ENCODE data around the gene FAM111A. TPM values are rescaled to one million over a fixed set of nuclear protein-coding genes. Genes with fewer than 3 reads are reported as not detected.

FAM111A gene
- total RNA-seq, 5 donors from 2014 or later (not counting 1 experiment from before 2014, with no cell fraction given): 75.9 to 90.2 (median 78.9) TPM

- ChIA-PET CTCF (interaction anchor here (2.1 to 2.3 kb wide), 3 partner anchors 10 to 13 kb away, joined by 6 to 20 read pairs (median 16); no protein-coding TSS in a partner anchor), POLR2A (no interaction called here)
- no peak for ATAC-seq (replicated peaks in 1 of 4)
- Mint-ChIP-seq H3K4me1 (peaks cover 51 to 65% (median 52%) of the 10 kb centered on the region in 3 donors), H3K36me3 (peaks cover 31% of the 10 kb centered on the region), H3K27me3 (no peaks in the 10 kb centered on the region), H3K4me3 (peak overlapping the region; percentile 93 to 97 (median 97)), H3K9me3 (no peaks in the 10 kb centered on the region), H3K27ac (peak overlapping the region in 1 of 2 donors; percentile 81)
- DNase-seq: no peak
- H3K9me3 ChIP-seq: no peaks in the 10 kb centered on the region
- no peaks in the 10 kb centered on the region for H3K27me3 ChIP-seq (replicated peaks in 1 of 2; ENCODE audit: control insufficient read depth in 2 of 2, extremely low read depth in 1 of 2, insufficient read depth in 2 of 2, low read length in 1 of 2)
- WGBS (ENCODE audit: insufficient coverage): no CpG with 5 or more reads among the region's 4 CpGs
- peaks cover 0 to 20% of the 10 kb centered on the region in 2 donors for H3K36me3 ChIP-seq (ENCODE audit: control insufficient read depth in 2 of 2, extremely low read depth in 1 of 2, insufficient read depth in 1 of 2, low read length in 1 of 2)
- H3K4me3 ChIP-seq (ENCODE audit: control insufficient read depth in 1 of 2, extremely low read depth in 1 of 2, low read length in 1 of 2): no peak overlapping the region
- H3K4me1 ChIP-seq (ENCODE audit: control insufficient read depth in 1 of 2, extremely low read depth in 1 of 2, insufficient read depth in 2 of 2, low read length in 2 of 2): peaks cover 21 to 26% of the 10 kb centered on the region in 2 experiments
- H3K27ac ChIP-seq (ENCODE audit: low read length): no peak overlapping the region
Observed at GRCh38 chr11:59145534-59145933, 2.9 kb downstream of the FAM111A start.

GRCh38 chr11:59151761-59152160 is 9.1 kb downstream of the FAM111A start:
- Mint-ChIP-seq H3K9me3 (no peaks in the 10 kb centered on the region), H3K4me3 (peak overlapping the region in 2 of 3 donors; percentile 1 to 57), H3K4me1 (peaks cover 0 to 37% (median 21%) of the 10 kb centered on the region in 3 donors), H3K27ac (peak overlapping the region; percentile 24 to 62), H3K27me3 (no peaks in the 10 kb centered on the region), H3K36me3 (peaks cover 39% of the 10 kb centered on the region)
- Histone ChIP-seq H3K9me3 (no peaks in the 10 kb centered on the region), H3K27me3 (replicated peaks in 1 of 2; ENCODE audit: control insufficient read depth in 2 of 2, extremely low read depth in 1 of 2, insufficient read depth in 2 of 2, low read length in 1 of 2) (no peaks in the 10 kb centered on the region), H3K36me3 (ENCODE audit: control insufficient read depth in 2 of 2, extremely low read depth in 1 of 2, insufficient read depth in 1 of 2, low read length in 1 of 2) (peaks cover 0 to 22% of the 10 kb centered on the region in 2 donors), H3K4me3 (ENCODE audit: control insufficient read depth in 1 of 2, extremely low read depth in 1 of 2, low read length in 1 of 2) (no peak overlapping the region), H3K4me1 (ENCODE audit: control insufficient read depth in 1 of 2, extremely low read depth in 1 of 2, insufficient read depth in 2 of 2, low read length in 2 of 2) (no peaks in the 10 kb centered on the region), H3K27ac (ENCODE audit: low read length) (no peak overlapping the region)
- no CpG with 5 or more reads among the region's 1 CpG for WGBS (ENCODE audit: insufficient coverage)
- DNase-seq: no peak
- ChIA-PET CTCF (interaction anchor here (0.5 to 2.4 kb wide), 6 partner anchors 16 to 115 kb away, joined by 3 to 11 read pairs (median 4); partner anchors contain the start of gene DTX4 (in 1 of the 2)), POLR2A (no interaction called here)
- ATAC-seq (replicated peaks in 1 of 4): no peak

- WGBS (ENCODE audit: insufficient coverage): 49% methylated on average over 8 of the region's 8 CpGs
- Histone ChIP-seq H3K4me1 (ENCODE audit: control insufficient read depth in 1 of 2, extremely low read depth in 1 of 2, insufficient read depth in 2 of 2, low read length in 2 of 2) (no peaks in the 10 kb centered on the region), H3K27ac (ENCODE audit: low read length) (peak overlapping the region; percentile 28), H3K4me3 (ENCODE audit: control insufficient read depth in 1 of 2, extremely low read depth in 1 of 2, low read length in 1 of 2) (no peak overlapping the region), H3K9me3 (no peaks in the 10 kb centered on the region), H3K27me3 (replicated peaks in 1 of 2; ENCODE audit: control insufficient read depth in 2 of 2, extremely low read depth in 1 of 2, insufficient read depth in 2 of 2, low read length in 1 of 2) (no peaks in the 10 kb centered on the region), H3K36me3 (ENCODE audit: control insufficient read depth in 2 of 2, extremely low read depth in 1 of 2, insufficient read depth in 1 of 2, low read length in 1 of 2) (peaks cover 0 to 15% of the 10 kb centered on the region in 2 donors)
- ChIA-PET CTCF (interaction anchor here (0.5 to 2.4 kb wide), 7 partner anchors 8 to 585 kb away, joined by 3 to 11 read pairs (median 3); partner anchors contain the start of gene DTX4 (in 1 of the 2)), POLR2A (no interaction called here)
- H3K4me3 Mint-ChIP-seq: peak overlapping the region; percentile 15 to 57 (median 57)
- DNase-seq (no peak), ATAC-seq (replicated peaks in 1 of 4) (peak in 1 of 4 experiments; percentile 37)
- peaks cover 34% of the 10 kb centered on the region for H3K36me3 Mint-ChIP-seq
- peak overlapping the region; percentile 24 to 62 for H3K27ac Mint-ChIP-seq
- no peaks in the 10 kb centered on the region for H3K9me3 Mint-ChIP-seq
- H3K4me1 Mint-ChIP-seq: peaks cover 0 to 31% (median 18%) of the 10 kb centered on the region in 3 donors
- no peaks in the 10 kb centered on the region for H3K27me3 Mint-ChIP-seq
Observed at GRCh38 chr11:59152312-59152951, 9.8 kb downstream of the FAM111A start.

- DNase-seq (no peak), ATAC-seq (replicated peaks in 1 of 4) (no peak)
- Mint-ChIP-seq H3K4me1 (peaks cover 5 to 23% (median 18%) of the 10 kb centered on the region in 3 donors), H3K27me3 (no peaks in the 10 kb centered on the region), H3K4me3 (no peak overlapping the region), H3K9me3 (no peaks in the 10 kb centered on the region), H3K36me3 (peaks cover 14% of the 10 kb centered on the region), H3K27ac (no peak overlapping the region)
- WGBS (ENCODE audit: insufficient coverage): 100% methylated on average over 1 of the region's 5 CpGs
- H3K27me3 ChIP-seq (replicated peaks in 1 of 2; ENCODE audit: control insufficient read depth in 2 of 2, extremely low read depth in 1 of 2, insufficient read depth in 2 of 2, low read length in 1 of 2): no peaks in the 10 kb centered on the region
- H3K9me3 ChIP-seq: no peaks in the 10 kb centered on the region
- POLR2A ChIA-PET: no interaction called here
- H3K27ac ChIP-seq (ENCODE audit: low read length): no peak overlapping the region
- H3K4me3 ChIP-seq (ENCODE audit: control insufficient read depth in 1 of 2, extremely low read depth in 1 of 2, low read length in 1 of 2): no peak overlapping the region
- peaks cover 0 to 3% of the 10 kb centered on the region in 2 experiments for H3K4me1 ChIP-seq (ENCODE audit: control insufficient read depth in 1 of 2, extremely low read depth in 1 of 2, insufficient read depth in 2 of 2, low read length in 2 of 2)
- peaks cover 0 to 5% of the 10 kb centered on the region in 2 donors for H3K36me3 ChIP-seq (ENCODE audit: control insufficient read depth in 2 of 2, extremely low read depth in 1 of 2, insufficient read depth in 1 of 2, low read length in 1 of 2)
- CTCF ChIA-PET: interaction anchor here (0.6 to 1.2 kb wide), 5 partner anchors 19 to 251 kb away, joined by 3 to 4 read pairs (median 3); partner anchors contain the start of gene FAM111B (in 1 of the 2)
Observed at GRCh38 chr11:59154610-59155009, 12.0 kb downstream of the FAM111A start.

GRCh38 chr11:59157433-59157832 is 14.8 kb downstream of the FAM111A start:
- Histone ChIP-seq H3K4me3 (ENCODE audit: control insufficient read depth in 1 of 2, extremely low read depth in 1 of 2, low read length in 1 of 2) (no peak overlapping the region), H3K27me3 (replicated peaks in 1 of 2; ENCODE audit: control insufficient read depth in 2 of 2, extremely low read depth in 1 of 2, insufficient read depth in 2 of 2, low read length in 1 of 2) (peaks cover 0 to 5% of the 10 kb centered on the region in 2 experiments), H3K36me3 (ENCODE audit: control insufficient read depth in 2 of 2, extremely low read depth in 1 of 2, insufficient read depth in 1 of 2, low read length in 1 of 2) (no peaks in the 10 kb centered on the region), H3K27ac (ENCODE audit: low read length) (no peak overlapping the region), H3K9me3 (no peaks in the 10 kb centered on the region), H3K4me1 (ENCODE audit: control insufficient read depth in 1 of 2, extremely low read depth in 1 of 2, insufficient read depth in 2 of 2, low read length in 2 of 2) (peaks cover 0 to 3% of the 10 kb centered on the region in 2 experiments)
- ChIA-PET POLR2A (interaction anchor here in 1 of 2 donors (0.7 kb wide), 1 partner anchor 10 kb away, joined by 3 read pairs; no protein-coding TSS in a partner anchor), CTCF (interaction anchor here (1.1 to 3.4 kb wide), 18 partner anchors 9 to 503 kb away, joined by 3 to 24 read pairs (median 6); partner anchors contain the start of gene FAM111A (in 1 of the 2))
- H3K27ac Mint-ChIP-seq: no peak overlapping the region
- no peak for ATAC-seq (replicated peaks in 1 of 4)
- H3K4me3 Mint-ChIP-seq: no peak overlapping the region
- peaks cover 5 to 13% (median 7%) of the 10 kb centered on the region in 3 donors for H3K4me1 Mint-ChIP-seq
- peaks cover 13 to 15% of the 10 kb centered on the region in 2 donors for H3K27me3 Mint-ChIP-seq
- H3K36me3 Mint-ChIP-seq: no peaks in the 10 kb centered on the region
- WGBS (ENCODE audit: insufficient coverage): no CpG with 5 or more reads among the region's 3 CpGs
- no peaks in the 10 kb centered on the region for H3K9me3 Mint-ChIP-seq
- DNase-seq: no peak

All from T-cell (primary cell).